Measurements from ENCODE around the gene FNBP1. TPM values are rescaled to one million over a fixed set of nuclear protein-coding genes. Genes with fewer than 3 reads are reported as not detected.

The FNBP1 gene
- total and polyA plus RNA-seq, 2 of the 8 experiments (the other 6 are each of a cell fraction or from before 2014, with no cell fraction given) = 7.2 to 40.9 TPM

DNA sequence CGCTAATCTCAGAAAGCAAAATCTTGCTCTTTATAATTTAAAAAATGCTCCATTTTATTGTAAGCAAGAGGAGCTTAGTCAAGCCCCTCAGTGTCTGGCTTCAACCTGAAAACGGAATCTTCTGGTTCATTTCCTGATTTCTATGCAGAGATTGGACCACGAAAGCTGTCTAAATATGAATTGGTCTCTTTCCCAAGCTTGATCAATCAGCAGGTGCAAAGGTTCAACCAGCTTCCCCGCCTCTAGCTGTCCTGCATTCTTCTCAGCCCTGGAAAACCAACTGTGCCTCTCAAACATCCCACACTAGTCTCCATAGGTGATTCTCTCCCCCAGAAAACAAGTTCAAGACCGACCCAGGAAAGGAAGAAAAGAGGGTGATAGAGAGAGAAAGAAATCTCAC, 34.5 kb downstream of the FNBP1 start:
- H3K79me2 ChIP-seq (ENCODE audit: control insufficient read depth in 1 of 2, insufficient read depth in 2 of 2, low read length in 2 of 2) = no peaks in the 10 kb centered on the region; a peak in 1 of 4 replicates
- H3K4me2 ChIP-seq (ENCODE audit: insufficient read depth in 1 of 2, low read depth in 2 of 2, low read length in 2 of 2) = no peak overlapping the region
- no peak overlapping the region for H3K9ac ChIP-seq (replicated peaks in 1 of 4; ENCODE audit: extremely low read depth in 1 of 4, low read depth in 3 of 4, low read length in 3 of 4)
- H3K27me3 ChIP-seq (replicated peaks in 1 of 4; ENCODE audit: control insufficient read depth in 3 of 4, extremely low read depth in 1 of 4, insufficient read depth in 3 of 4, low read length in 3 of 4) = no peaks in the 10 kb centered on the region
- 85% methylated on average over 5 of the region's 5 CpGs; no CpG with 5 or more reads in 1 of the 2 experiments for WGBS, 2 experiments (ENCODE audit: extremely low coverage in 1 of 2, insufficient coverage in 1 of 2, insufficient read length in 1 of 2, insufficient replicate concordance in 2 of 2, low coverage in 1 of 2, low lambda C conversion rate in 2 of 2, missing lambda C conversion rate in 1 of 2)
- no peak overlapping the region for H3K4ac ChIP-seq (replicated peaks; ENCODE audit: insufficient read length, low read depth, low read length)
- H2BK15ac ChIP-seq (ENCODE audit: low read length) = no peak overlapping the region
- ChIA-PET CTCF (ENCODE audit: partially characterized antibody) (interaction anchor here (0.9 to 1.0 kb wide), 2 partner anchors 10 to 13 kb away, joined by 3 to 5 read pairs; no protein-coding TSS in a partner anchor), POLR2A (ENCODE audit: partially characterized antibody) (no interaction called here)
- H3K4me1 ChIP-seq (replicated peaks in 1 of 4; ENCODE audit: control insufficient read depth in 3 of 4, insufficient read depth in 4 of 4, low read length in 3 of 4) = no peaks in the 10 kb centered on the region
- H3K9me3 ChIP-seq (ENCODE audit: insufficient read depth in 2 of 2, low read depth in 1 of 2, low read length in 1 of 2) = no peaks in the 10 kb centered on the region
- DNase-seq (ENCODE audit: low read depth in 1 of 2, low spot score in 2 of 2) (no peak), FAIRE-seq (no peak)
- H4K91ac ChIP-seq (replicated peaks; ENCODE audit: insufficient read length, low read length) = no peak overlapping the region
- H4K5ac ChIP-seq (ENCODE audit: insufficient read length, low read depth, low read length) = no peak overlapping the region
- H2AK5ac ChIP-seq (ENCODE audit: low read depth, low read length) = no peak overlapping the region
- H4K8ac ChIP-seq (ENCODE audit: extremely low read depth, insufficient read depth, low read length) = no peak overlapping the region
- no peak overlapping the region for H2AFZ ChIP-seq (ENCODE audit: low read length)
- no peak overlapping the region for H2BK12ac ChIP-seq (ENCODE audit: low read depth, low read length)
- H3K79me1 ChIP-seq (ENCODE audit: low read depth, low read length) = peaks cover 2% of the 10 kb centered on the region; the same call in 1 of the 2 replicates
- H2BK20ac ChIP-seq (ENCODE audit: low read length) = no peak overlapping the region
- H3K14ac ChIP-seq (ENCODE audit: insufficient read length) = no peak overlapping the region
- no peak overlapping the region for H3K23ac ChIP-seq (ENCODE audit: insufficient read length)
- no peaks in the 10 kb centered on the region for H3K36me3 ChIP-seq (ENCODE audit: control insufficient read depth in 2 of 4, insufficient read depth in 4 of 4, low read length in 3 of 4)
- no peak overlapping the region for H3K18ac ChIP-seq (ENCODE audit: extremely low read depth, low read length)
- H2BK5ac ChIP-seq (ENCODE audit: low read depth, low read length) = no peak overlapping the region
- no peak overlapping the region for H3K4me3 ChIP-seq (ENCODE audit: extremely low read depth in 1 of 4, insufficient read depth in 2 of 4, low read depth in 3 of 4, low read length in 4 of 4)
- H3K56ac ChIP-seq (replicated peaks; ENCODE audit: insufficient read length, low read depth, low read length) = no peak overlapping the region
- H4K20me1 ChIP-seq (replicated peaks in 1 of 2; ENCODE audit: control insufficient read depth in 1 of 2, insufficient read depth in 2 of 2, low read length in 2 of 2) = no peaks in the 10 kb centered on the region
- no peaks in the 10 kb centered on the region for H3K23me2 ChIP-seq (ENCODE audit: low read depth, low read length)
- no peak overlapping the region for H2BK120ac ChIP-seq (replicated peaks; ENCODE audit: low read depth, low read length)
- no peak overlapping the region for H3K27ac ChIP-seq (ENCODE audit: low read depth, low read length)
